Tibial nerve (tissue), 4 donors: ENCODE data around the gene RHEB.

Experiments
- CTCF ChIP-seq, 5 experiments: fragments of 200-600 bp in 3 of 5; fragments of 450-650 bp in 2 of 5; sonication (generic) in 3 of 5; IDR thresholded peaks; one replicate each; pipeline ENCODE4 v1.5.1; 2016 to 2019; ENCODE audit warnings: antibody characterized with exemption in 5 of 5, mild to moderate bottlenecking in 3 of 5, moderate library complexity in 2 of 5
- EP300 ChIP-seq, 2 donors: sonication (generic); formaldehyde crosslinking; IDR thresholded peaks; one replicate each; pipeline ENCODE4 v1.6.1; 2017; ENCODE audit warnings: antibody characterized with exemption in 2 of 2, mild to moderate bottlenecking in 1 of 2

GRCh38 chr7:151552352-151553028 lies 32.8 kb upstream of the RHEB start:
- TF ChIP-seq CTCF (IDR thresholded peaks at IDR 0.05) (no peak), EP300 (IDR thresholded peaks at IDR 0.05) (no peak)
